ENCODE data around the gene SLC22A8.

The SLC22A8 gene

GRCh38 chr11:62983536-62984199 is 32.0 kb downstream of the SLC22A8 start:
- H3K27me3 ChIP-seq (ENCODE audit: control insufficient read depth, insufficient read depth, low read length), result no peaks in the 10 kb centered on the region
- no peak overlapping the region for H3K9ac ChIP-seq (ENCODE audit: low read depth, low read length)
- no peaks in the 10 kb centered on the region for H3K36me3 ChIP-seq (ENCODE audit: control insufficient read depth, insufficient read depth, low read length)
- no peak overlapping the region for H3K4me3 ChIP-seq (ENCODE audit: low read depth, low read length)
- no peaks in the 10 kb centered on the region for H3K4me1 ChIP-seq (ENCODE audit: control insufficient read depth, insufficient read depth, low read length)
- no peaks in the 10 kb centered on the region for H3K9me3 ChIP-seq (ENCODE audit: control insufficient read depth, insufficient read depth, low read length)

- H3K4me3 ChIP-seq (ENCODE audit: low read depth, low read length), result no peak overlapping the region
- no peaks in the 10 kb centered on the region for H3K9me3 ChIP-seq (ENCODE audit: control insufficient read depth, insufficient read depth, low read length)
- no peaks in the 10 kb centered on the region for H3K27me3 ChIP-seq (ENCODE audit: control insufficient read depth, insufficient read depth, low read length)
- no peaks in the 10 kb centered on the region for H3K4me1 ChIP-seq (ENCODE audit: control insufficient read depth, insufficient read depth, low read length)
- no peaks in the 10 kb centered on the region for H3K36me3 ChIP-seq (ENCODE audit: control insufficient read depth, insufficient read depth, low read length)
- H3K9ac ChIP-seq (ENCODE audit: low read depth, low read length), result no peak overlapping the region
Observed at GRCh38 chr11:62981743-62982142, 33.9 kb downstream of the SLC22A8 start.

- Histone ChIP-seq H3K36me3 (ENCODE audit: control insufficient read depth, insufficient read depth, low read length) (no peaks in the 10 kb centered on the region), H3K4me1 (ENCODE audit: control insufficient read depth, insufficient read depth, low read length) (peaks cover 2% of the 10 kb centered on the region), H3K9ac (ENCODE audit: low read depth, low read length) (no peak overlapping the region), H3K27me3 (ENCODE audit: control insufficient read depth, insufficient read depth, low read length) (peaks cover 5% of the 10 kb centered on the region), H3K9me3 (ENCODE audit: control insufficient read depth, insufficient read depth, low read length) (no peaks in the 10 kb centered on the region), H3K4me3 (ENCODE audit: low read depth, low read length) (no peak overlapping the region)
Observed at GRCh38 chr11:62980133-62980760, 35.4 kb downstream of the SLC22A8 start.

DNA sequence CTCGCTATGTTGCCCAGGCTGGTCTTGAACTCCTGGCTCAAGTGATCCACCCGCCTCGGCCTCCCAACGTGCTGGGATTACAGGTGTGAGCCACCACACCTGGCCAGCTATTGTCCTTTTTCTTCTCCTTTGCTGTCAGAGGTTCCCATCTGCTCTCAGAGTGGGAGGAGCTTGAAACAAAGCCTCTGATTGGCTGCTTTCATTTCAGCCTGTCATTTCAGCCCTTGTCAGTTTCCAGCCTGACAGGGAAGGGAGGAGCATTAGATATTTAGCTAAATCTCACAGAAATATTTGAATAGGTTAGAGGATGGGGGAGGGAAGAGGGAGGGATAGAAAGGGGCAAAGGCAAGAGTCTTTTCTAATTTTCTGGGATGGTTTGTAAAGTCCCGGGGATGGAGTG is 39.5 kb downstream of the SLC22A8 start:
- Histone ChIP-seq H3K9me3 (ENCODE audit: control insufficient read depth, insufficient read depth, low read length) (no peaks in the 10 kb centered on the region), H3K9ac (ENCODE audit: low read depth, low read length) (no peak overlapping the region), H3K36me3 (ENCODE audit: control insufficient read depth, insufficient read depth, low read length) (no peaks in the 10 kb centered on the region), H3K27me3 (ENCODE audit: control insufficient read depth, insufficient read depth, low read length) (peaks cover 6% of the 10 kb centered on the region), H3K4me1 (ENCODE audit: control insufficient read depth, insufficient read depth, low read length) (peaks cover 3% of the 10 kb centered on the region), H3K4me3 (ENCODE audit: low read depth, low read length) (no peak overlapping the region)

DNA sequence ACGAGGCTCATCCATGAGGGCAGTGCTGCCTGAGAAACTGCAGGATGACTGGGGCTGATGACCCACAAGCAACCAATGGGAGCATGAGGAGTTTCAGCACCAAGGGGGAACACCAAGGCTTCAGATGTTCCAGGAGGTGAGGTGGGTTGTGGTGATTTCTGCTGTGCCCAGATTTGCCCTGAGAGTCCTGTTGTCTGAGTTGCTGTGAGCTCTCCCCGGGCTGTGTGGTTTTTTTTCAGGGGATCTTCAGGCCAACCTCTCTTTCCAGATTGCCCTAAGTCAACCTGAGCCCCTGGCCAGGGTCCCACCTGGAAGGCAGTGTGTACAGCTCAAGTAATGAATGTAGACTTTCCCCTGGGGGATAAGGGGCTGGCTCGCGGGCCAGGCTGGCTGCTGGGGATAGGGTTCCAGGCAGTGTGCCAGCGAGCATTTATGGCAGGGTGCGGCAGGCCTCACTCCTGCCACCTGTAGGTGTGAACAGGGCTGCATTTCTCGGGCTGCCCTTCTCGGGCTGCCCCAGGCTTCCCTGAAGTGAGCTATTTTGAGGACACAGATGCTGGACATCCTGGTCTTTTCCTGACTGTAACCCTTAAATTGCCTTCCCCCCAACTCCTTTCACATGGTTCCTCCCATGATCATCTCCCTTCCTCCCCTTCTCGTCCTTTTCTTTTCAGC is 40.7 kb downstream of the SLC22A8 start:
- Histone ChIP-seq H3K4me1 (ENCODE audit: control insufficient read depth, insufficient read depth, low read length) (peaks cover 3% of the 10 kb centered on the region), H3K27me3 (ENCODE audit: control insufficient read depth, insufficient read depth, low read length) (peaks cover 6% of the 10 kb centered on the region), H3K4me3 (ENCODE audit: low read depth, low read length) (no peak overlapping the region), H3K36me3 (ENCODE audit: control insufficient read depth, insufficient read depth, low read length) (no peaks in the 10 kb centered on the region), H3K9ac (ENCODE audit: low read depth, low read length) (no peak overlapping the region), H3K9me3 (ENCODE audit: control insufficient read depth, insufficient read depth, low read length) (no peaks in the 10 kb centered on the region)

DNA sequence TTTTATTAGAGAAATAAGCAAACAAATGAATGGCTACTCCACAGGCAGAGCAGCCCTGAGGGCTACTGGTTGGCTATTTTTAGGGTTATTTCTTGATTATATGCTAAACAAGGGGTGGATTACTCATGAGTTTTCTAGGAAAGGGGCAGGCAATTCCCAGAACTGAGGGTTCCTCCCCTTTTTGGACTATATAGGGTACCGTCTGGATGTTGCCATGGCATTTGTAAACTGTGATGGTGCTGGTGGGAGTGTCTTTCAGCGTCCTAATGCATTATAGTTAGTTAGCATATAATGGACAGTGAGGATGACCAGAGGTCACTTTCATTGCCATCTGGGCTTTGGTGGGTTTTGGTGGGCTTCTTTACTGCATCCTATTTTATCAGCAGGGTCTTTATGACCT is 50.1 kb downstream of the SLC22A8 start:
- Histone ChIP-seq H3K36me3 (ENCODE audit: control insufficient read depth, insufficient read depth, low read length) (no peaks in the 10 kb centered on the region), H3K4me3 (ENCODE audit: low read depth, low read length) (no peak overlapping the region), H3K4me1 (ENCODE audit: control insufficient read depth, insufficient read depth, low read length) (no peaks in the 10 kb centered on the region), H3K9ac (ENCODE audit: low read depth, low read length) (no peak overlapping the region), H3K27me3 (ENCODE audit: control insufficient read depth, insufficient read depth, low read length) (no peaks in the 10 kb centered on the region), H3K9me3 (ENCODE audit: control insufficient read depth, insufficient read depth, low read length) (no peaks in the 10 kb centered on the region)

GRCh38 chr11:62962391-62962790 is 53.2 kb downstream of the SLC22A8 start:
- Histone ChIP-seq H3K4me3 (ENCODE audit: low read depth, low read length) (no peak overlapping the region), H3K9ac (ENCODE audit: low read depth, low read length) (no peak overlapping the region), H3K9me3 (ENCODE audit: control insufficient read depth, insufficient read depth, low read length) (no peaks in the 10 kb centered on the region), H3K27me3 (ENCODE audit: control insufficient read depth, insufficient read depth, low read length) (no peaks in the 10 kb centered on the region), H3K4me1 (ENCODE audit: control insufficient read depth, insufficient read depth, low read length) (no peaks in the 10 kb centered on the region), H3K36me3 (ENCODE audit: control insufficient read depth, insufficient read depth, low read length) (no peaks in the 10 kb centered on the region)

DNA sequence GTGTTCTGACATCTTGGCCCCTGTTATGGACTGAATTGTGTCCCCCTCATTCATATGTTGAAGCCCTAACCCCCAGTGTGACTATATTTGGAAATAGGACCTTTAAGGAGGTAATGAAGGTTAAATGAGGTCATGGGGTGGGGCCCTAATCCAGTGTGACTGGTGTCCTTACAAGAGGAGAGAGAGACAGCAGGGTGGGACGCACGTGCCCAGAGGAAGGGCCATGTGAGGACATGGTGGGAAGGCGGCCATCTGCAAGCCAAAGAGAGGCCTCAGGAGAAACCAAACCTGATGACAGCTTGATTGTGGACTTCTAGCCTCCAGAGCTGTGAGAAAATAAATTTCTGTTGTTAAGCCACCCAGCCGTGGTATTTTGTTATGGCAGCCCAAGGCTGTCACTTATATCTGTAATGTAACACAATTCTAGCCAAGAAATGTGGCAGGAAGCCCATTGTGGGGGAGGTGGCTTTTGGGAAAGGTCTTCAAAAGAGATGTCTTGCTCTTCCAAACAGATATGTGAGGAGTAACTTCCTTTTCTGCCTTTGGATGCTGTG is 54.5 kb downstream of the SLC22A8 start:
- H3K4me3 ChIP-seq (ENCODE audit: low read depth, low read length), result no peak overlapping the region
- H3K36me3 ChIP-seq (ENCODE audit: control insufficient read depth, insufficient read depth, low read length), result no peaks in the 10 kb centered on the region
- H3K27me3 ChIP-seq (ENCODE audit: control insufficient read depth, insufficient read depth, low read length), result no peaks in the 10 kb centered on the region
- H3K4me1 ChIP-seq (ENCODE audit: control insufficient read depth, insufficient read depth, low read length), result no peaks in the 10 kb centered on the region
- H3K9ac ChIP-seq (ENCODE audit: low read depth, low read length), result no peak overlapping the region
- no peaks in the 10 kb centered on the region for H3K9me3 ChIP-seq (ENCODE audit: control insufficient read depth, insufficient read depth, low read length)

GRCh38 chr11:62959422-62959980 is 56.1 kb downstream of the SLC22A8 start:
- Histone ChIP-seq H3K4me1 (ENCODE audit: control insufficient read depth, insufficient read depth, low read length) (no peaks in the 10 kb centered on the region), H3K9ac (ENCODE audit: low read depth, low read length) (no peak overlapping the region), H3K36me3 (ENCODE audit: control insufficient read depth, insufficient read depth, low read length) (no peaks in the 10 kb centered on the region), H3K9me3 (ENCODE audit: control insufficient read depth, insufficient read depth, low read length) (no peaks in the 10 kb centered on the region), H3K4me3 (ENCODE audit: low read depth, low read length) (no peak overlapping the region), H3K27me3 (ENCODE audit: control insufficient read depth, insufficient read depth, low read length) (no peaks in the 10 kb centered on the region)

- Histone ChIP-seq H3K4me3 (ENCODE audit: low read depth, low read length) (no peak overlapping the region), H3K9ac (ENCODE audit: low read depth, low read length) (no peak overlapping the region), H3K36me3 (ENCODE audit: control insufficient read depth, insufficient read depth, low read length) (no peaks in the 10 kb centered on the region)
Observed at GRCh38 chr11:62958547-62959421, 56.9 kb downstream of the SLC22A8 start.

DNA sequence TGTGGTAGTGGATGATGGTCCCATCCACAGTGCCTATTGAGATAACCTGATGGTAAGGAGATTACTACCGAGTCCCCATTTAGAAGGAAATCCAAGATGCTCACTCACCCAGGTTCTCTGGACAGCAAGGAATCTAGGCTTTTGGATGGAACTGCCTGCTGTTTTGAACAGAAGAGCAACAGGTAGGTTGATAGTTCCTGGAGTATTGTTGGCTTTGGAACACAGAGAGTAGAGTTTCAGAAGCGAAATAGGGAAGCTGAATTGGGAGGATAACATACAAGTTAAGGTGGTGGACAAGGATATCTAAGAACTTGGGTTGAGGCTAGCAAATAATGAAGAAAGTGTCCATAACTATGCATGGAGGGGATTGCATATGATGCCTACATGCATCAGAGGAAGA is 58.5 kb downstream of the SLC22A8 start:
- Histone ChIP-seq H3K9me3 (ENCODE audit: control insufficient read depth, insufficient read depth, low read length) (no peaks in the 10 kb centered on the region), H3K9ac (ENCODE audit: low read depth, low read length) (no peak overlapping the region), H3K4me1 (ENCODE audit: control insufficient read depth, insufficient read depth, low read length) (no peaks in the 10 kb centered on the region), H3K27me3 (ENCODE audit: control insufficient read depth, insufficient read depth, low read length) (no peaks in the 10 kb centered on the region), H3K36me3 (ENCODE audit: control insufficient read depth, insufficient read depth, low read length) (no peaks in the 10 kb centered on the region), H3K4me3 (ENCODE audit: low read depth, low read length) (no peak overlapping the region)

More at GRCh38 chr11:62958547-62959421, 56.9 kb downstream of the SLC22A8 start:
- no peaks in the 10 kb centered on the region for H3K4me1 ChIP-seq (ENCODE audit: control insufficient read depth, insufficient read depth, low read length)
- H3K9me3 ChIP-seq (ENCODE audit: control insufficient read depth, insufficient read depth, low read length), result no peaks in the 10 kb centered on the region
- no peaks in the 10 kb centered on the region for H3K27me3 ChIP-seq (ENCODE audit: control insufficient read depth, insufficient read depth, low read length)
